Keratinocyte (primary cell): ENCODE data around the gene JMJD7. TPM values are rescaled to one million over a fixed set of nuclear protein-coding genes. Genes with fewer than 3 reads are reported as not detected.

Experiments
- DNase-seq: peaks from one replicate; pipeline ENCODE4 v3.0.0-alpha.2; 2011; ENCODE audit warnings: low read depth, missing footprints, low spot score
- FAIRE-seq: peaks from 2 replicates; lab custom pipeline; 2011; peaks lifted over from hg19 to GRCh38; lab: Jason Lieb, UNC
- H2AFZ ChIP-seq: 2 replicates; pipeline ENCODE4 v1.6.0; 2012; ENCODE audit warnings: low read length, control low read depth, inconsistent platforms; ENCODE audit not compliant: control insufficient read depth
- H3K27ac ChIP-seq: 2 replicates; pipeline ENCODE4 v1.5.1; 2011; ENCODE audit warnings: low read length; ENCODE audit not compliant: control insufficient read depth, insufficient read depth
- H3K27me3 ChIP-seq: 3 replicates; pipeline ENCODE4 v1.6.0; 2011; ENCODE audit warnings: low read length; ENCODE audit not compliant: control insufficient read depth, insufficient read depth; ENCODE audit errors: extremely low read depth
- H3K36me3 ChIP-seq, 2 experiments: 2 replicates in 1 of 2; 3 replicates in 1 of 2; pipeline ENCODE4 v1.5.1; 2011; ENCODE audit warnings: low read length in 2 of 2, mild to moderate bottlenecking in 1 of 2; ENCODE audit not compliant: control insufficient read depth in 2 of 2, insufficient read depth in 2 of 2; ENCODE audit errors: extremely low read depth in 1 of 2
- H3K4me1 ChIP-seq: 3 replicates; pipeline ENCODE4 v1.5.1; 2011; ENCODE audit warnings: low read length; ENCODE audit not compliant: control insufficient read depth, insufficient read depth; ENCODE audit errors: extremely low read depth
- H3K4me2 ChIP-seq: 3 replicates; pipeline ENCODE4 v1.6.0; 2011; ENCODE audit warnings: low read depth, low read length; ENCODE audit not compliant: control insufficient read depth, insufficient read depth; ENCODE audit errors: extremely low read depth
- H3K4me3 ChIP-seq, 3 experiments: fragments of 200-600 bp in 1 of 3; sonication (generic) in 1 of 3; 2 replicates in 2 of 3; 3 replicates in 1 of 3; pipeline ENCODE4 v1.5.1; 2011 to 2016; ENCODE audit warnings: low read length in 3 of 3, mild to moderate bottlenecking in 3 of 3, control low read depth in 2 of 3, inconsistent platforms in 1 of 3, low read depth in 1 of 3, mixed read lengths in 1 of 3, mixed run types in 1 of 3, moderate library complexity in 1 of 3; ENCODE audit not compliant: control insufficient read depth in 2 of 3, insufficient read depth in 2 of 3; ENCODE audit errors: extremely low read depth in 1 of 3
- H3K79me2 ChIP-seq: 2 replicates; pipeline ENCODE4 v1.6.0; 2012; ENCODE audit warnings: low read length; ENCODE audit not compliant: control insufficient read depth, insufficient read depth
- H3K9ac ChIP-seq: 3 replicates; pipeline ENCODE4 v1.6.0; 2011; ENCODE audit warnings: low read length; ENCODE audit not compliant: control insufficient read depth, insufficient read depth; ENCODE audit errors: extremely low read depth
- H3K9me1 ChIP-seq: 3 replicates; pipeline ENCODE4 v1.6.0; 2011; ENCODE audit warnings: low read length; ENCODE audit not compliant: control insufficient read depth, insufficient read depth; ENCODE audit errors: extremely low read depth
- H3K9me3 ChIP-seq: 2 replicates; pipeline ENCODE4 v1.5.1; 2012; ENCODE audit warnings: low read depth, low read length; ENCODE audit not compliant: control insufficient read depth
- H4K20me1 ChIP-seq: 3 replicates; pipeline ENCODE4 v1.6.0; 2011; ENCODE audit warnings: low read length; ENCODE audit not compliant: control insufficient read depth, insufficient read depth; ENCODE audit errors: extremely low read depth
- CTCF ChIP-seq, 3 experiments: IDR thresholded peaks in 1 of 3; conservative IDR thresholded peaks in 1 of 3; optimal IDR thresholded peaks in 1 of 3; 2 replicates in 2 of 3; 3 replicates in 1 of 3; pipeline versions ENCODE3 to v1.5.1; 2011; ENCODE audit warnings: low read length in 3 of 3, mild to moderate bottlenecking in 3 of 3, moderate library complexity in 2 of 3, control low read depth in 1 of 3, inconsistent platforms in 1 of 3; ENCODE audit not compliant: insufficient read depth in 2 of 3; ENCODE audit errors: extremely low read depth in 1 of 3
- EZH2 ChIP-seq: IDR thresholded peaks from one replicate; pipeline ENCODE4 v1.6.1; 2012; ENCODE audit warnings: inconsistent platforms, mild to moderate bottlenecking, low read length, moderate library complexity
- dilution Hi-C: fragments of 300-500 bp; cut with MboI; formaldehyde crosslinking; loops from one replicate; pipeline ENCODE4 v1.7.0; 2020; ENCODE audit warnings: low sequenced_read_pairs; ENCODE audit not compliant: extremely low pct_ligation_motif_present
- polyA plus RNA-seq, 5 experiments: library from polyadenylated mRNA; depleted of rRNA in 3 of 5; stranded (reverse) in 3 of 5; stranded (forward) in 1 of 5; unstranded in 1 of 5; fragments of >200 nt; gene quantifications; 1 replicate in 1 of 5; 2 replicates in 3 of 5; 3 replicates in 1 of 5; pipeline versions ENCODE4 v1.2.1 to v1.2.3, GENCODE V29; 2011 to 2012; ENCODE audit warnings: missing spikeins in 2 of 5, low read depth in 1 of 5, low replicate concordance in 1 of 5

The JMJD7 gene
- polyA plus RNA-seq, 1 donor (not counting 4 experiments of a cell fraction or from before 2014, with no cell fraction given), result 8.2 TPM

GRCh38 chr15:41847206-41847605, 19.3 kb downstream of the JMJD7 start:
- H3K79me2 ChIP-seq, result no peaks in the 10 kb centered on the region
- TF ChIP-seq CTCF (optimal IDR thresholded peaks at IDR 0.05 in 1 of 3, IDR thresholded peaks at IDR 0.05 in 1 of 3, conservative IDR thresholded peaks at IDR 0.05 in 1 of 3; ENCODE audit: extremely low read depth in 1 of 3, insufficient read depth in 2 of 3, low read length in 3 of 3), result no peak
- no peak for TF ChIP-seq EZH2
- no peaks in the 10 kb centered on the region for H4K20me1 ChIP-seq
- FAIRE-seq (no peak), DNase-seq (no peak)
- H3K27ac ChIP-seq, result no peak overlapping the region
- no peaks in the 10 kb centered on the region for H3K27me3 ChIP-seq
- peaks cover 22% of the 10 kb centered on the region for H3K4me1 ChIP-seq
- no peak overlapping the region for H3K4me2 ChIP-seq
- no peaks in the 10 kb centered on the region for H3K9me3 ChIP-seq
- dilution Hi-C loops, result no loop called here
- H3K9me1 ChIP-seq, result no peaks in the 10 kb centered on the region
- no peak overlapping the region for H3K9ac ChIP-seq
- H3K36me3 ChIP-seq, result peaks cover 19 to 32% of the 10 kb centered on the region in 2 experiments
- no peak overlapping the region for H3K4me3 ChIP-seq
- H2AFZ ChIP-seq, result no peak overlapping the region

GRCh38 chr15:41847981-41848380, 20.1 kb downstream of the JMJD7 start:
- Histone ChIP-seq H3K27ac (no peak overlapping the region), H3K9me3 (no peaks in the 10 kb centered on the region), H4K20me1 (no peaks in the 10 kb centered on the region), H3K27me3 (peaks cover 6% of the 10 kb centered on the region), H3K9me1 (no peaks in the 10 kb centered on the region), H3K4me2 (no peak overlapping the region), H2AFZ (no peak overlapping the region), H3K4me1 (peaks cover 22% of the 10 kb centered on the region), H3K9ac (no peak overlapping the region), H3K79me2 (no peaks in the 10 kb centered on the region), H3K36me3 (peaks cover 19 to 28% of the 10 kb centered on the region in 2 experiments), H3K4me3 (no peak overlapping the region)
- no peak for DNase-seq
- no peak for FAIRE-seq
- dilution Hi-C loops, result no loop called here
- TF ChIP-seq EZH2 (no peak), CTCF (optimal IDR thresholded peaks at IDR 0.05 in 1 of 3, IDR thresholded peaks at IDR 0.05 in 1 of 3, conservative IDR thresholded peaks at IDR 0.05 in 1 of 3; ENCODE audit: extremely low read depth in 1 of 3, insufficient read depth in 2 of 3, low read length in 3 of 3) (no peak)
